Globus pallidus (tissue), 1 donor: ENCODE results near the gene C19orf47.

ENCODE experiments used
- DNase-seq: peaks from one replicate; pipeline ENCODE4 v3.0.0-alpha.2; 2015; ENCODE audit warnings: low spot score

Gene C19orf47

GRCh38 chr19:40348125-40348913, at the start of gene C19orf47, which contains the start of gene PLD3:
C19orf47 (minus strand) TSS chr19:40348397; CDS start chr19:40341857, 6,540 bp downstream.
PLD3 (plus strand) TSS chr19:40348695; CDS start chr19:40366484, 17,789 bp downstream.
- peak; percentile 99 for DNase-seq

DNA sequence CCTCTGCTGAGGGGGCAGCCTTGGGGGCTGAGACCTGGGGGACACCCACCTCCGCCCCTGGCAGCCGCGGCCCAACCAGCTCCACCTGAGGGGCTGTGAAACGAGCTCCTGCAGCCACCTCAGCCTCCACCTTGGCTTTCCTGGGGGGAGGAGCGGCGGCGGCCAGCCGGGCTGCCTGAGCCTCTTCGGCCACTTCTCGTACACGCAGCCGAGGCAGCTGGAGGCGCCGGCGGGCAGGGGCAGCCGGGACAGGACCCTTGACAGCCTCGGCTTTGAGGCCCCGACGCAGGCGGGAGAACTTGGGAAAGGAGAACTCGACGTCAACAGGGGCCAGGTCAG, 49.3 kb upstream of the C19orf47 start:
- DNase-seq: no peak

DNA sequence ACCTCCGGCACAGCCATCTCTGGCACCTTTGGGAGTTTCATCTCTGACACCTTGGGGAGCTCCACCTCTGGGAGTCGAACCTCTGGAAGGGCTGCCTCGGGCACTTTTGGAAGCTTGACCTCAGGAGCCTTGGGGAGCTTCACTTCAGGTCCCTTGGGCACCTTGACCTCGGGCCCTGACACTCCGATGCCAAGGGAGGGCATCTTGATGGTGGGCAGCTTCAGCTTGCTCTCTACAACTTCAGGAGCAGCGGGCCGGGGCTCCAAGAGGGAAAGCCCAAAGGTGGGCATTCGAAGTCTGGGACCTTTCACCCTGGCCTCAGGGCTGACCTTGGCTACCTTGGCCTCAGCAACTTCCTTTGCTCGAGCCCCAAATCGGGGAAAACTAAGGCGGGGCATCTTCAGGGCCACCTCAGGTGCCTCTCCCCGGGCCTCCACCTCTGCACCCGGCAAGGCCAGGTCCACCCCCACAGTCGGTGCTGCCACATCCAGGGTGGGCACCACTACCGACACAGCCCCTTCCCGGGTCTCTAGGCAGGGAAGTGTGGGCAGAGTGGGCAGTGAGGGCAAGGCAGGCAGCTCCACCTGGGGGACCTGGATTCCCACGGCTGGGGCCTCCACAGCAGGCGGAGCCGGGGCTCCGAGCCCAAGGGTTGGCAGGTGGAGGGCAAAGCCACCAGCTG, 48.8 kb upstream of the C19orf47 start:
- no peak for DNase-seq

GRCh38 chr19:40395956-40396355, 47.8 kb upstream of the C19orf47 start:
- DNase-seq: no peak

- DNase-seq: no peak
These were observed 46.6 kb upstream of the C19orf47 start for GRCh38 chr19:40394816-40395210.

DNA sequence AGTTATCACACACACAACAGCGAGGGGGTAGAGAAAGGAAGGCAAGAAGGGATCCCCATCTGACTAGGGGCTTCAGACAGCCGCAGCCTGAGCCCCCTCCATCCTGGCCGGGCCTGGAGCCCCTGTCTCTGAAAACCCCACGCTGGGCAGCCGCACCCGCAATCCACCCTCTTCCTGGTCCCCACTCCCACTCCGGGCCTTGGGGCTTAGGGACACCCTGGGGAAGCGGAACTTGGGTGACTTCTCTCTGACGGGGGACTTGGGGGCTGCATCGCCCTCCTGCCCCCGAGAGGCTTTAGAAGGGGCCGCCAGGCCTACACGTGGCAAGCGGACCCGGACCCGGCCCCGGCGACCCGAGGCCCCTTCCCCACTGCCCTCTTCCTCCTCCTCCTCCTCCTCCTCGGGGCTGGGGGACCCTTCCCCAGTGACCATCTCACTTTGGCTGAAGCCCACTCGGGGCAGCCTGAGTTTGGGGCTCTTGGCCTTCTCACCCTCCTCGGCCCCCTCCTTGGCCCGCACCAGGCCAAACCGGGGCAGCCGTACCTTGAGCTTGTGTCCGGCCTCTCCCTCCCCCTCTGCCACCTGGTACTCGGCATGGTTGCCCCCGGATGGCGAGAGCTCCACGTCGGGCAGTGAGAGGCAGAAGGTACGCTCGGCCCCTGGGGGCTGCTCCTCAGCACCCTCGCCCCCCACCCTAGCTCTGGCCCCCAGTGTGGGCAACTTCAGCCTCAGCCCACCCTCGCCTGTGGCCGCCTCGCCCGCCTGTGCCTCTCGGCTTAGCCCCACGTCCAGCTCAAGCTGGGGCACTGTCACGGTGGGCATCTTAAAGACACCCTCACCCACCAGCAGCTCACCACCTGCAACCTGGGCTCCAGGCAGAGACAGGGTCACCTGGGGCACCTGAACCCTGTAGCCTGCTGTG, 46.0 kb upstream of the C19orf47 start:
- DNase-seq: no peak

- no peak for DNase-seq
These were observed 44.8 kb upstream of the C19orf47 start for GRCh38 chr19:40392894-40393517.

- DNase-seq: no peak
These were observed 43.9 kb upstream of the C19orf47 start for GRCh38 chr19:40392123-40392522.

DNA sequence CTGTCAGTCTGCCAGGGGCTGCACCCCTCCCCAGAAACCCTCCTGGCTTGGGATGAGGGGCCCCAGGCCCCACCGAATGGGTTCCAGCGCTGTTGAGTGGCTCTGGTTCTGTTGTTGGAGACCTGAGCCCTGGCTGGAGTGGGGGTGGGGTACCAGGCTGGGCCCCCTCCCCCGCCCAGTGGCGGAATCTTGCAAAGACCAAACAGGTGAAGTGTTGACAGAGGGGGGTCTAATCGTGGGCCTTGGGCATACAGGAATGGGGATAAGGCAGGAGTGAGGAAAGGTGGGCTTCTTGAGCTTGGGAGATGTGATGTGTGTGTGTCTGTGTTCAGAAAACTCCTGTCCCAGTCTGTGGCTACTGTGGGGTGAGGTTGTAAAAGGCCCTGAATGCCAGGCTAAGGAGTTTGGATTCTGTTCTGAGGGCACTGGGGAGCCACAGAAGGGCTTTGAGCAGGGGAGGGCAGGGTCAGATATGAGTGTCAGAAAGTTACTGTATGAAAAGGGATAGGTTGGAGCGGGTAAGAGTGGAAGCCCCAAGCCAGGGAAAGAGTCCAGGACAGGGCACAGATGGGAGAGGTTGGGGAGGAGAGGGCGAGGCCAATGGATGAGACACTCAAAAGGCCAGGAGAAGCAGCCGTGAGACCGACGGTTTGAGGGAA, 42.0 kb upstream of the C19orf47 start, which contains the start of gene HIPK4:
Gene HIPK4 (minus strand): TSS at position 98 of the 659 bp plus-strand sequence. CDS start 279 bp downstream, outside the sequence.
- no peak for DNase-seq

- no peak for DNase-seq
These were observed 41.3 kb upstream of the C19orf47 start for GRCh38 chr19:40389404-40390083.

GRCh38 chr19:40388481-40388880, 40.3 kb upstream of the C19orf47 start:
- DNase-seq: no peak

GRCh38 chr19:40387155-40387554, 39.0 kb upstream of the C19orf47 start:
- no peak for DNase-seq

- no peak for DNase-seq
These were observed 35.6 kb upstream of the C19orf47 start for GRCh38 chr19:40383668-40384248.

DNA sequence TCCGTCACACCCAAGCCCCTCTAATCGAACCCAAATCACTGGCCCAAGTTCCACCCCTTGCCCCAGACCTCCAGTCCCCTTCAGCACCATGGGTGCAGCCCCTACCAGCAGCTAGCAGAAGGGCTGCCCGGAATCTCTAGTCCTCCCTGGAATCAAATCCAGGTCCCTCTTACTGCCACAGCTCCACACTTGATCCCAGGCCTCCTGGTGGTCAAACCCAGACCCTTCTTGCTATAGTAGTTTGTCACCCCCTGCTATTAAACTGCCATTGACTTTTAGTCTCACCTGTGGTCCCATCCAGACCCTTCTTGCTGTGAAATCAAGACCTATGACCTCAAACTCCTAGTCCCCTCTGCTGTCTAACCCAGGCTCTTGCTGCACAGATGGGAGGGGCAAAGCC, 33.1 kb upstream of the C19orf47 start:
- DNase-seq: no peak

GRCh38 chr19:40380199-40381037, 32.2 kb upstream of the C19orf47 start:
- DNase-seq: no peak

- DNase-seq: no peak
These were observed 31.4 kb upstream of the C19orf47 start for GRCh38 chr19:40379446-40380198.

DNA sequence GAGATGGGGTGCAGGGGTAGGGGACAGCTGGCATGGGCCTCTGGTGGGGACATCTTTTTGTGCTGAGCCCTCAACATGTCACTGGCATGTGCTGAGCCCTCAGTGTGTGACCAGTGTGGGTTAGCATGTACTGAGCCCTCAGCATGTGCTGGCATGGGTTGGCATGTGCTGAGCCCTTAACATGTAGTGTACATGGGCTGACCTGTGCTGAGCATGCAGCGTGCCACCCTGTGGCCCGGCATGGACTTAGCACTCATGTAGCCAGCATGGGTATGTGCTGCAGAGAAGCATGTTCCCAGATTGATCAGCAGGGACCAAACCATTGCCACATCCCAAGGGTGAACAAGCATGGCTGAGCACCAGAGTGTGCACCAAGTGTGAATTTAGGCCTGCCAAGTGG, 30.3 kb upstream of the C19orf47 start:
- no peak for DNase-seq

DNA sequence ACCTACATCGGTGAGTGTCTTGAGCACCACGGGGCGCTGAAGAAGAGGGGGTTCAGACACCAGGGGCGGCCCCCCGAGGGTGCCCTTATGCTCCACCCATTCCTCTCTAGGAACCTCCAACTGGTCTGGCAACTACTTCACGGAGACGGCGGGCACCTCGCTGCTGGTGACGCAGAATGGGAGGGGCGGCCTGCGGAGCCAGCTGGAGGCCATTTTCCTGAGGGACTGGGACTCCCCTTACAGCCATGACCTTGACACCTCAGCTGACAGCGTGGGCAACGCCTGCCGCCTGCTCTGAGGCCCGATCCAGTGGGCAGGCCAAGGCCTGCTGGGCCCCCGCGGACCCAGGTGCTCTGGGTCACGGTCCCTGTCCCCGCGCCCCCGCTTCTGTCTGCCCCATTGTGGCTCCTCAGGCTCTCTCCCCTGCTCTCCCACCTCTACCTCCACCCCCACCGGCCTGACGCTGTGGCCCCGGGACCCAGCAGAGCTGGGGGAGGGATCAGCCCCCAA, 29.7 kb upstream of the C19orf47 start:
- DNase-seq: no peak
